ENCODE data around the gene MAML1.
"Not testable (repeated sequence)": the region's sequence is repeated elsewhere in the genome, so short reads cannot be mapped to it uniquely, and the experiment has no call there.

MAML1 gene

DNA sequence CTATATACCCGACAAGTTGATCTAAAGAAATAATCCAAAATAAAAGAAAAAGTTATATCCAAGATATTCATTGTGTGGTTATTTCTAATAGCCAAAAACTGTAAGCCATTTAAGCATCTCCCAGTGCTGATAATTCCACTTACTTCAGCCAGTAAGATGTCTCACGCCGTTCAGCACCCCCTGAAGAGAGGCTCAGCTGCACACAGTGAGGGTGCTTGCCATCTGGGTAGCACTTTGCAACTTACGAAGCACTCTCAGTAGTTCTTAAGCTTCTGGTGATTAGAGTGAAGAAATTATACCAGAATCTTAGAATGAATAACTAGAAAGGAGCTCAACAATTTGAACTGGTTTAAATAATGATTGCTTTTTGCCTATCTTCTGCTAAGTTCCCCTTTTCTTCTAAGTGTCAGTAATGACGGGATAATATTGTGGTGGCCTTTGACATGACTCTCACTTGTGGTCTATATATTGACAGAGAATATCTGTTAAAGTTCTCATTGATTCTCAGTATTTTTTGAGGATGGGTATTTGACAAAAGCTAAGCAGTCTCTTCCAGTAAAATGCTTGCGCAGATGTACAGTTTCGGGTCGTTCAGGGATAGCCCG, 35.0 kb downstream of the MAML1 start:
- peak; percentile 24 to 60 (median 47) for DNase-seq

- no peak for DNase-seq
Measured at GRCh38 chr5:179768326-179769085, 35.9 kb downstream of the MAML1 start.

GRCh38 chr5:179769271-179769670, 36.6 kb downstream of the MAML1 start:
- peak; percentile 71 to 83 (median 82) for DNase-seq

- peak; percentile 50 to 88 (median 82) for DNase-seq
Measured at GRCh38 chr5:179769796-179770195, 37.2 kb downstream of the MAML1 start.

DNA sequence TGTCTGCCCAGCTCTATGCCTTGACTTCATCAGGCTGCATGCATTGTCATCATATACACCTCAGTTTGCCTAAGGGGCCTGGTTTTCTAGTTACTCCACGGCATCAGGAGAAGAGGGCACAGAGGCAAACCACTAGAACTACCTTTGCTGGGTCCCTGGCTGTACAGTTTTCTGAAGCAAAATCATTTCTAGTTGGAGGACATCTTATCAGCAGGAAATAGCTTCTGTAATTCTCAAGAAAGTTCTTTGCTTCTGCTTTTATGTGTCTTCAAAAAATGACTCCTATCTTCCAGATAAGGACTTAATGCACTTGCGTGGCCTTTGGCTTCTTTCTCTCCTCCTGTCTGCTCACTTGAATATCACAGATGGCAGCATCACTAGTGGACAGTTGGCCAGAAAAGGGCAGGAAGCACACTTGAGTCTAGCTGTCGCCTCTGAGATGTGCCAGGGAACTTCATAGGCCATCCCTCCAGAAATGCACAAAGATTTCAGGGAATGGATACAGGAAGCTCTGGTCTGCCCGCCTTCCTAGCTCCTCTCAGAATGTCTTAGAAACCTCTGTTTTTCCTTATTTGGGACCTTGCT, 38.8 kb downstream of the MAML1 start:
- DNase-seq: no peak

DNA sequence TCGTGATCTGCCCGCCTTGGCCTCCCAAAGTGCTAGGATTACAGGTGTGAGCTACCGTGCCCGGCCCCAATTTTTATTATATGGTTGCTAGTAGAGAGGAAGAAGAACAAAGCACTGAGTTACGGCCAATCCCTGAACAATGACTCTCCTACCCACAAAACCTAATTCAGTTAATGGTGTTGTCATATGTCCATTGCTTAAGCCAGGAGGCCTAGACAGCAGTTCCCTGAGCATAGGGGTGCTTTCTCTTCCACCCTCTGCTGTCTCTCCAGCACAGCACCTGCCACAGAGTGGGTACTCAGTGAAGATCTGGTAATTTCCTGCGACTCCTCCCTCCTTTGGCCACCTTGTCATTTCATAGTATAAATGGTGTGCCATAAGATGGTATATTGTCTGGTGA, 39.7 kb downstream of the MAML1 start:
- DNase-seq: peak in 1 of 3 donors; percentile 24

DNA sequence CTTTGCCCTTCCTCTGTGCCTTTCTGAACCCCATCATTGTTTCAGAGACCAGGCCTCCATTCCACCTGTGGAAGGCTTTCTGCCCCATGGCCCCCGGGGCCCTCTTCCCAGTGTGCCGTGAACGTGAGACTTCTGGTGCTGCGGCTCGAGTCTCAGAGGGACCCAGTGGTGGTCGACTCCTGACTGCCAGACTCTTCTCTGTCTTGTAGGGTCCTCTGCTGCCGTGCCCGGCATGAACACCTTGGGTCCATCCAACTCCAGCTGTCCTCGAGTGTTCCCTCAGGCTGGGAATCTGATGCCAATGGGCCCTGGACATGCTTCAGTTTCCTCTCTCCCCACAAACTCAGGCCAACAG, 41.0 kb downstream of the MAML1 start:
- no peak for DNase-seq

- no peak for DNase-seq
Measured at GRCh38 chr5:179774442-179774841, 41.8 kb downstream of the MAML1 start.

GRCh38 chr5:179776411-179776938, 43.9 kb downstream of the MAML1 start:
- DNase-seq: peak; percentile 83 to 87 (median 83)

GRCh38 chr5:179777456-179777855, 44.8 kb downstream of the MAML1 start:
- DNase-seq: no peak

DNA sequence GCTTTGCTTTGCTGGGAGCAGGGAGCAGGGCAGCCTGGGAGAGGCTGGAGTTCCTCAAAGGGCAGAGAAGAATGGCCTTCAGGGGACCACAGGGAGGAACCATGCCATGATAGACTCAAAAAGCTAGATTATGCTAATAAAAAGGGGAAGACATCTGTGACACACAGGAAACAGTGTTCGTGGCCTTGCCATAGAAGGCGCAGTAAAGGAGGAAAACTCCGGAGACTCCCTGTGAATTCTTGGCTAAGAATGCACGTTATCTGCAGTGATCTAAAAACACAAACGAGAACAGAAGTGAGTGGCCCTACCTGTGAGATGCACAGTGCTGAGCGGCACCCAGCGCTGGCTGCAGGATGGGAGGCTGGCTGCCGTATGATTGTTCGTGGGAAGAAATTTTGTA, 45.3 kb downstream of the MAML1 start:
- DNase-seq: peak; percentile 71 to 83 (median 80)

DNA sequence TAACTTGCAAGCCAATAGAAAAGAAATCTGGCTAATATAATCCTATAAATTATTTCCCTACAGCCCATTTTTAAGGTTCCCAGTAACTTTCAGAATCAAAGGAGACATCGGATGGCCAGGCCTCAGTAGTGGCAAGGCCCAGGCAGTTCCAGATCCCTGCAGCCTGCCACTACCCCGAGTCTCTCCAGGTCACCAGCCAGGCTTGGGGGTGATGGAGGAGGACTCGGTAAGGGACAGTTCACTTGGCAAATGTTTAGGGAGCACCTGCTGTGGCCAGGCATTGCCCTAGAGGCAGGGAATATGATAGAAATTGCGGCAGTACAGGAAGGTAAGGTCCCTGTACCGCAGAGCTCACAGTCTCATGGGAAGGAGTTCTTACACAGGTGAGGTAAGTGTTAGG, 46.0 kb downstream of the MAML1 start:
- DNase-seq: no peak

- no peak for DNase-seq
Measured at GRCh38 chr5:179779826-179780225, 47.2 kb downstream of the MAML1 start.

GRCh38 chr5:179780362-179780761, 47.7 kb downstream of the MAML1 start:
- DNase-seq: peak; percentile 73 to 78 (median 75)

DNA sequence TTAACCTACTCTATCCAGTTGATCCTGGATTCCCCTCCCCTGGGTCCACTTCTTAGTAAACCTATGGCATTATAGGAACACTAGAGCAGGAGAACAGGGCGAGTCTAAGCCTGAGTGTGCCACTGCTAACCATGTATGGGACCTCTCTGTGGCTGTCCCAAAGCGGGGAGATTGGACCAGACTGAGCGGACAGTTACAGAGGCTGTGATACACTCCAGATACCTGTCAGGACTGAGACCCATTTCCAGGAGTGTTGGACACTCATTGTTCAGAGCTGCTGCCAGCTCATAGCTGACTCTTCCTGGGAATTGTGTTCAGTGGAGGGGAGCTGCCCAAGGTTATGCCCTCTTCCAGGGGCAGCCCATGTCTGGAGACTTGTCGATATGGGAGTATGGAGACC, 49.2 kb downstream of the MAML1 start:
- no peak for DNase-seq

DNA sequence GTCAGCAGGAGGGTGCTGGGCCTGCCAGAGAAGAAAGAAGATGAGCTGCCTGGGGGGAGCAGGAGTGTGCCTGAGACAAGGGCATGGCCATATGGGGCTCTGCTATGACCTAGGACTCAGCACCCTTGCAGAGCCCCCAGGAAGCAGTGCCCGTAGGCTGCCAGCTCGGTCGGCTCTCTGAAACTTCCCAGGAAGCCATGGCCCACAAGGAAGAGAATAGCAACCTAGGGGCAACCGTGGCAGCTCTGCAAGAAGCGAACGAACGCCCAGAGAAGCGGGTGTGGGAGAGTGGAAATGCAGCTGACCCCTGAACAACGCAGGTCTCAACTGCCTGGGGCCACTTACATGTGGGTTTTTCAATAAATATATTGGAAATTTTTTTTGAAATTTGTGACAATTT, 50.5 kb downstream of the MAML1 start:
- no peak for DNase-seq

DNA sequence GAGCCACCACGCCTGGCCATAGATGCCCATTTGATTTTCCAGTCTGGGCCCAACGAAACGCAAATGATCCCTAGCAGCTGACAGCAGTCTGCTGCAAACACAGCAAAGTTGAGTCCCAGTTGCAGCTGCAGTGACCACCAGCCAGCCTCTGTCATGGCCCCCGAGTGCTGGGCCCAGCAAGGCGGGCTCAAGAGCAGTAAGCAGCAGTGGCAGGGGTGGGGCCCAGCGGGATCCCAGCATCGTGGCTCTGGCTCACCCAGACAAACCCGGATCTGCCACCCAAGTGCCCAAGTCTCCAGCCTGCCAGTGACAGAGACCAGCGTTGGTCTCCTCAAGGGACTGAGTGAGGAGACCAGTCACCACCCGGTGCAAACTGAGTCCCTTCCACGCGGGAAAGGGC, 54.2 kb downstream of the MAML1 start:
- no peak for DNase-seq

- no peak for DNase-seq
Measured at GRCh38 chr5:179788193-179788854, 55.7 kb downstream of the MAML1 start.

GRCh38 chr5:179789278-179789677, 56.7 kb downstream of the MAML1 start:
- DNase-seq: not testable (repeated sequence)

GRCh38 chr5:179791881-179792611, 59.4 kb downstream of the MAML1 start:
- DNase-seq: no peak

GRCh38 chr5:179792612-179793467, 60.2 kb downstream of the MAML1 start:
- DNase-seq: peak; percentile 68 to 80 (median 76)

All from suppressor macrophage treated with lipopolysaccharide for 1 hour (primary cell).